H1 (cell line): ENCODE results near the gene RASAL2. TPM values are rescaled to one million over a fixed set of nuclear protein-coding genes. Genes with fewer than 3 reads are reported as not detected.

Experiments
- CTCF ChIA-PET: fragments of 300-600 bp; sonication (Branson Sonifier 250); formaldehyde crosslinking; loops from one replicate; lab custom pipeline; 2021; ENCODE audit not compliant: partially characterized antibody; lab: Charles Lee
- POLR2A ChIA-PET: fragments of 300-600 bp; sonication (Branson Sonifier 250); formaldehyde crosslinking; loops from one replicate; lab custom pipeline; 2021; ENCODE audit warnings: inconsistent platforms; ENCODE audit not compliant: partially characterized antibody; lab: Charles Lee
- DNase-seq, 2 experiments: peaks; one replicate each; pipeline versions ENCODE4 v3.0.0 to v3.0.0-alpha.2; 2010 to 2022; ENCODE audit warnings: low spot score in 2 of 2, low read depth in 1 of 2, mixed read lengths in 1 of 2
- FAIRE-seq: peaks from 2 replicates; lab custom pipeline; 2011; peaks lifted over from hg19 to GRCh38; lab: Jason Lieb, UNC
- H2AFZ ChIP-seq: 2 replicates; pipeline ENCODE4 v1.8.1; 2012; ENCODE audit warnings: low read length, inconsistent platforms
- H2AK5ac ChIP-seq: 2 replicates; pipeline ENCODE4 v1.6.1; 2013; ENCODE audit warnings: low read depth, low read length
- H2BK120ac ChIP-seq: replicated peaks from 2 replicates; pipeline ENCODE3; 2013; ENCODE audit warnings: low read depth, low read length, inconsistent platforms
- H2BK12ac ChIP-seq: 2 replicates; pipeline ENCODE4 v1.6.1; 2013; ENCODE audit warnings: low read depth, low read length
- H2BK15ac ChIP-seq: 2 replicates; pipeline ENCODE4 v1.6.1; 2013; ENCODE audit warnings: low read length
- H2BK20ac ChIP-seq: 2 replicates; pipeline ENCODE4 v1.6.1; 2013; ENCODE audit warnings: low read length
- H2BK5ac ChIP-seq: 2 replicates; pipeline ENCODE4 v1.6.1; 2013; ENCODE audit warnings: low read depth, low read length
- H3K14ac ChIP-seq: 2 replicates; pipeline ENCODE4 v1.6.1; 2013; ENCODE audit warnings: inconsistent platforms; ENCODE audit not compliant: insufficient read length
- H3K18ac ChIP-seq: 2 replicates; pipeline ENCODE4 v1.6.1; 2013; ENCODE audit warnings: low read length; ENCODE audit errors: extremely low read depth
- H3K23ac ChIP-seq: 2 replicates; pipeline ENCODE4 v1.6.1; 2013; ENCODE audit warnings: inconsistent platforms; ENCODE audit not compliant: insufficient read length
- H3K23me2 ChIP-seq: 2 replicates; pipeline ENCODE4 v1.6.1; 2013; ENCODE audit warnings: low read depth, low read length
- H3K27ac ChIP-seq: 2 replicates; pipeline ENCODE4 v1.6.1; 2011; ENCODE audit warnings: low read depth, low read length, inconsistent platforms
- H3K27me3 ChIP-seq, 4 experiments: replicated peaks in 1 of 4; 1 replicate in 1 of 4; 2 replicates in 3 of 4; pipeline versions ENCODE4 v1.6.1 to v1.8.1; 2011 to 2013; ENCODE audit warnings: low read length in 3 of 4, mild to moderate bottlenecking in 3 of 4, inconsistent platforms in 2 of 4, mixed read lengths in 2 of 4, moderate library complexity in 1 of 4; ENCODE audit not compliant: control insufficient read depth in 3 of 4, insufficient read depth in 3 of 4; ENCODE audit errors: extremely low read depth in 1 of 4
- H3K36me3 ChIP-seq, 4 experiments: 2 replicates each; pipeline versions ENCODE4 v1.6.1 to v1.8.1; 2011 to 2013; ENCODE audit warnings: mild to moderate bottlenecking in 4 of 4, low read length in 3 of 4, moderate library complexity in 2 of 4, control low read depth in 1 of 4, inconsistent platforms in 1 of 4; ENCODE audit not compliant: insufficient read depth in 4 of 4, control insufficient read depth in 2 of 4
- H3K4ac ChIP-seq: replicated peaks from 2 replicates; pipeline ENCODE3; 2013; ENCODE audit warnings: low read length, low read depth, mixed read lengths, inconsistent platforms; ENCODE audit not compliant: insufficient read length
- H3K4me1 ChIP-seq, 4 experiments: replicated peaks in 1 of 4; 1 replicate in 1 of 4; 2 replicates in 3 of 4; pipeline versions ENCODE4 v1.6.1 to v1.8.1; 2011 to 2013; ENCODE audit warnings: low read length in 3 of 4, inconsistent platforms in 2 of 4, mixed read lengths in 1 of 4; ENCODE audit not compliant: insufficient read depth in 4 of 4, control insufficient read depth in 3 of 4
- H3K4me2 ChIP-seq, 2 experiments: 2 replicates each; pipeline versions ENCODE4 v1.6.1 to v1.8.1; 2011 to 2013; ENCODE audit warnings: low read depth in 2 of 2, low read length in 2 of 2, control low read depth in 1 of 2, inconsistent platforms in 1 of 2, mild to moderate bottlenecking in 1 of 2; ENCODE audit not compliant: insufficient read depth in 1 of 2
- H3K4me3 ChIP-seq, 4 experiments: fragments of 200-600, 300-600 bp in 1 of 4; sonication (generic), shearing (Covaris generic), sonication (Bioruptor Twin) in 1 of 4; 2 replicates each; pipeline versions ENCODE4 v1.5.1 to v1.8.1; 2011 to 2016; ENCODE audit warnings: low read length in 4 of 4, low read depth in 3 of 4, control low read depth in 2 of 4, inconsistent platforms in 2 of 4, mild to moderate bottlenecking in 2 of 4, mixed read lengths in 1 of 4, moderate library complexity in 1 of 4; ENCODE audit not compliant: insufficient read depth in 2 of 4; ENCODE audit errors: extremely low read depth in 1 of 4
- H3K56ac ChIP-seq: replicated peaks from 2 replicates; pipeline ENCODE3; 2013; ENCODE audit warnings: low read depth, mild to moderate bottlenecking, mixed read lengths, low read length, inconsistent platforms; ENCODE audit not compliant: insufficient read length
- H3K79me1 ChIP-seq: 2 replicates; pipeline ENCODE4 v1.6.1; 2013; ENCODE audit warnings: low read depth, low read length, control low read depth
- H3K79me2 ChIP-seq, 2 experiments: 2 replicates each; pipeline versions ENCODE4 v1.6.1 to v1.8.1; 2012 to 2013; ENCODE audit warnings: low read length in 2 of 2, mild to moderate bottlenecking in 2 of 2, inconsistent platforms in 1 of 2; ENCODE audit not compliant: insufficient read depth in 2 of 2, control insufficient read depth in 1 of 2
- H3K9ac ChIP-seq, 4 experiments: replicated peaks in 1 of 4; 1 replicate in 1 of 4; 2 replicates in 3 of 4; pipeline versions ENCODE4 v1.6.1 to v1.8.1; 2011 to 2013; ENCODE audit warnings: low read depth in 3 of 4, low read length in 3 of 4, control low read depth in 2 of 4, mild to moderate bottlenecking in 2 of 4, moderate library complexity in 2 of 4, inconsistent platforms in 1 of 4; ENCODE audit errors: extremely low read depth in 1 of 4
- H3K9me3 ChIP-seq, 2 experiments: 2 replicates each; pipeline versions ENCODE4 v1.6.1 to v1.8.1; 2012 to 2013; ENCODE audit warnings: mild to moderate bottlenecking in 2 of 2, moderate library complexity in 2 of 2, control low read depth in 1 of 2, inconsistent platforms in 1 of 2, low read depth in 1 of 2, low read length in 1 of 2, mixed read lengths in 1 of 2; ENCODE audit not compliant: insufficient read depth in 2 of 2
- H4K20me1 ChIP-seq, 2 experiments: replicated peaks in 1 of 2; 2 replicates each; pipeline versions ENCODE3 to v1.8.1; 2011 to 2013; ENCODE audit warnings: inconsistent platforms in 2 of 2, low read length in 2 of 2, mild to moderate bottlenecking in 1 of 2; ENCODE audit not compliant: insufficient read depth in 2 of 2, control insufficient read depth in 1 of 2
- H4K5ac ChIP-seq: 2 replicates; pipeline ENCODE4 v1.6.1; 2013; ENCODE audit warnings: low read length, low read depth, mixed read lengths, inconsistent platforms; ENCODE audit not compliant: insufficient read length
- H4K8ac ChIP-seq: 2 replicates; pipeline ENCODE4 v1.8.0; 2013; ENCODE audit warnings: mild to moderate bottlenecking, moderate library complexity, low read length, inconsistent platforms; ENCODE audit not compliant: insufficient read depth; ENCODE audit errors: extremely low read depth
- H4K91ac ChIP-seq: replicated peaks from 2 replicates; pipeline ENCODE3; 2013; ENCODE audit warnings: low read length, mixed read lengths, inconsistent platforms; ENCODE audit not compliant: insufficient read length
- BACH1 ChIP-seq: IDR thresholded peaks from 2 replicates; pipeline ENCODE4 v1.6.1; 2012; ENCODE audit warnings: low read length, improper control_type of control experiment
- CBX5 ChIP-seq: fragments of 300-800, 300-1000 bp; sonication (generic); IDR thresholded peaks from 2 replicates; pipeline ENCODE4 v1.7.1; 2016; ENCODE audit warnings: antibody characterized with exemption, low read length, low read depth
- CREB1 ChIP-seq: IDR thresholded peaks from 2 replicates; pipeline ENCODE4 v1.6.1; 2012; ENCODE audit warnings: inconsistent platforms
- EP300 ChIP-seq, 2 experiments: IDR thresholded peaks; 1 replicate in 1 of 2; 2 replicates in 1 of 2; pipeline ENCODE4 v1.6.1; 2011 to 2012; ENCODE audit warnings: low read depth in 2 of 2, low read length in 2 of 2, mild to moderate bottlenecking in 2 of 2, borderline replicate concordance in 1 of 2, inconsistent platforms in 1 of 2, moderate library complexity in 1 of 2
- FOSL1 ChIP-seq: IDR thresholded peaks from 2 replicates; pipeline ENCODE4 v1.6.1; 2011; ENCODE audit warnings: mild to moderate bottlenecking, low read depth, low read length, moderate library complexity; ENCODE audit not compliant: insufficient read depth
- JUND ChIP-seq: IDR thresholded peaks from 2 replicates; pipeline ENCODE4 v1.6.1; 2011; ENCODE audit warnings: mild to moderate bottlenecking, improper control_type of control experiment, low read length
- KDM1A ChIP-seq: fragments of 200-600, 300-600 bp; sonication (generic); IDR thresholded peaks from 2 replicates; pipeline ENCODE4 v1.7.1; 2016; ENCODE audit warnings: mild to moderate bottlenecking, low read length, borderline replicate concordance
- KDM4A ChIP-seq: IDR thresholded peaks from one replicate; pipeline ENCODE4 v1.7.1; 2012; ENCODE audit warnings: low read depth, mild to moderate bottlenecking, moderate library complexity, low read length, inconsistent platforms; ENCODE audit not compliant: severe bottlenecking
- PHF8 ChIP-seq: fragments of 200-600 bp; sonication (generic); conservative IDR thresholded peaks from 2 replicates; pipeline ENCODE4 v1.7.1; 2012; ENCODE audit warnings: low read depth, mild to moderate bottlenecking, inconsistent platforms, low read length, moderate library complexity
- POLR2A ChIP-seq, 2 experiments: IDR thresholded peaks; 1 replicate in 1 of 2; 2 replicates in 1 of 2; pipeline ENCODE4 v1.6.1; 2011; ENCODE audit warnings: low read depth in 2 of 2, low read length in 2 of 2, mild to moderate bottlenecking in 2 of 2; ENCODE audit errors: control extremely low read depth in 1 of 2
- POU5F1 ChIP-seq: IDR thresholded peaks from 2 replicates; pipeline ENCODE4 v1.6.1; 2011; ENCODE audit warnings: low read depth, mild to moderate bottlenecking, low read length, moderate library complexity
- SRF ChIP-seq: IDR thresholded peaks from 2 replicates; pipeline ENCODE4 v1.6.1; 2011; ENCODE audit warnings: mild to moderate bottlenecking, low read depth, low read length, moderate library complexity
- TEAD4 ChIP-seq: IDR thresholded peaks from 2 replicates; pipeline ENCODE4 v1.6.1; 2012; ENCODE audit warnings: low read depth, low read length, inconsistent platforms, mixed read lengths
- WGBS, 2 experiments: shearing (Covaris generic) in 1 of 2; methylation state at CpG; one replicate each; pipeline versions ENCODE4 v1.1.6 to v1.1.7; 2013 to 2015; ENCODE audit warnings: low lambda C conversion rate in 2 of 2, mixed read lengths in 2 of 2, inconsistent platforms in 1 of 2, low coverage in 1 of 2, missing lambda C conversion rate in 1 of 2; ENCODE audit not compliant: insufficient replicate concordance in 2 of 2, insufficient coverage in 1 of 2, insufficient read length in 1 of 2; ENCODE audit errors: extremely low coverage in 1 of 2, missing lambda C conversion rate in 1 of 2; 5-methylcytosine and 5-hydroxymethylcytosine counted together
- polyA plus RNA-seq, 7 experiments: library from polyadenylated mRNA; depleted of rRNA in 3 of 7; stranded (reverse) in 5 of 7; unstranded in 2 of 7; fragments of >200 nt in 5 of 7; fragments of 200-250 nt in 2 of 7; gene quantifications; 1 replicate in 5 of 7; 2 replicates in 1 of 7; 4 replicates in 1 of 7; pipeline versions ENCODE4 v1.2.1 to v1.2.3, GENCODE V29; 2011 to 2013; ENCODE audit warnings: missing spikeins in 2 of 7, mixed read lengths in 2 of 7
- total RNA-seq: library from RNA; stranded (reverse); fragmentation: NEBNext Ultra II Directional; extraction: Animal tissue kit (Norgen Biotek cat#: 25700); gene quantifications from 2 replicates; pipeline ENCODE4 v1.2.1, GENCODE V29; 2021
- TF ChIP-seq, protein P1 (sequence below): IDR thresholded peaks from 2 replicates; pipeline ENCODE4 v1.6.1; 2012; ENCODE audit warnings: low read length, inconsistent platforms

The RASAL2 gene
- total and polyA plus RNA-seq, 2 of the 8 experiments (the other 6 are each of a cell fraction or from before 2014, with no cell fraction given) = 15.9 to 32.5 TPM

DNA sequence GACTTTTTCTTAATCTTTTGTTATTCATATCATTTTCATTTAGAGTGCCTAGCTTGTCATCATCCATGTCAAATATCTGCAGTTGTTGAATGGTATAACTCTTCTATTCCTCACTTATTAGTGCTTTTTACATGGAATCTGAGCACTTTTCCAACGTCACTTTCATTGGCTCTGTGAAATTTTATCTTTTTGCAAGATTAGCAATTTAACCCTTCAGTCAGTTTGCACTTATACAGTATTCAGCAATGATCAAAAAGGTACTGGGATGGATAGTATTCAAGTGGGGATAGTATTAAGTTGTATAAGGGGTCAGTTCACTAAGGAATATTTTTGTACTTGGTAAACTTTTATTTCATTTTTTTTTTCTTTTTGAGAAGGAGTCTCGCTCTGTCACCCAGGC, 150.0 kb downstream of the RASAL2 start:
- ChIA-PET POLR2A (interaction anchor here (1.0 kb wide), 1 partner anchor 12 kb away, joined by 5 read pairs; no protein-coding TSS in a partner anchor), CTCF (no interaction called here)
- no peaks in the 10 kb centered on the region; the same call in 1 of the 2 replicates for H3K23me2 ChIP-seq
- H4K8ac ChIP-seq = no peak overlapping the region
- H3K36me3 ChIP-seq = no peaks in the 10 kb centered on the region
- no peak overlapping the region for H2BK20ac ChIP-seq
- no peak overlapping the region for H3K4ac ChIP-seq
- 96% methylated on average over 2 of the region's 2 CpGs; no CpG with 5 or more reads in 1 of the 2 experiments for WGBS, 2 experiments
- no peak overlapping the region for H4K91ac ChIP-seq
- no peak overlapping the region for H2BK5ac ChIP-seq
- no peak overlapping the region for H4K5ac ChIP-seq
- H3K27ac ChIP-seq = no peak overlapping the region
- H3K9ac ChIP-seq = no peak overlapping the region
- H3K23ac ChIP-seq = no peak overlapping the region
- H3K9me3 ChIP-seq = peaks cover 4 to 6% of the 10 kb centered on the region in 2 experiments; a peak in 2 of 4 replicates
- no peak overlapping the region for H2AFZ ChIP-seq
- no peak overlapping the region for H2BK120ac ChIP-seq
- no peak overlapping the region for H3K4me2 ChIP-seq
- peaks cover 0 to 3% (median 0%) of the 10 kb centered on the region in 4 experiments; a peak in 1 of 7 replicates for H3K4me1 ChIP-seq
- no peak overlapping the region for H2BK15ac ChIP-seq
- H3K79me1 ChIP-seq = no peaks in the 10 kb centered on the region
- H3K18ac ChIP-seq = no peak overlapping the region
- no peak overlapping the region for H3K14ac ChIP-seq
- peaks cover 0 to 57% of the 10 kb centered on the region in 2 experiments; a peak in 2 of 4 replicates for H3K79me2 ChIP-seq
- H2BK12ac ChIP-seq = no peak overlapping the region
- FAIRE-seq (no peak), DNase-seq (no peak)
- H3K56ac ChIP-seq = no peak overlapping the region
- H3K4me3 ChIP-seq = no peak overlapping the region
- no peaks in the 10 kb centered on the region for H4K20me1 ChIP-seq
- H2AK5ac ChIP-seq = no peak overlapping the region
- H3K27me3 ChIP-seq = no peaks in the 10 kb centered on the region
- TF ChIP-seq JUND (no peak), TEAD4 (no peak), CBX5 (no peak), PHF8 (no peak), POU5F1 (no peak), BACH1 (no peak), EP300 (IDR thresholded peaks at IDR 0.05; ENCODE audit: borderline replicate concordance in 1 of 2, low read depth in 2 of 2, low read length in 2 of 2) (no peak), KDM1A (no peak), KDM4A (no peak), POLR2A (IDR thresholded peaks at IDR 0.05; ENCODE audit: control extremely low read depth in 1 of 2, low read depth in 2 of 2, low read length in 2 of 2) (no peak), FOSL1 (no peak), SRF (no peak), CREB1 (no peak)
- TF ChIP-seq, protein P1, sequence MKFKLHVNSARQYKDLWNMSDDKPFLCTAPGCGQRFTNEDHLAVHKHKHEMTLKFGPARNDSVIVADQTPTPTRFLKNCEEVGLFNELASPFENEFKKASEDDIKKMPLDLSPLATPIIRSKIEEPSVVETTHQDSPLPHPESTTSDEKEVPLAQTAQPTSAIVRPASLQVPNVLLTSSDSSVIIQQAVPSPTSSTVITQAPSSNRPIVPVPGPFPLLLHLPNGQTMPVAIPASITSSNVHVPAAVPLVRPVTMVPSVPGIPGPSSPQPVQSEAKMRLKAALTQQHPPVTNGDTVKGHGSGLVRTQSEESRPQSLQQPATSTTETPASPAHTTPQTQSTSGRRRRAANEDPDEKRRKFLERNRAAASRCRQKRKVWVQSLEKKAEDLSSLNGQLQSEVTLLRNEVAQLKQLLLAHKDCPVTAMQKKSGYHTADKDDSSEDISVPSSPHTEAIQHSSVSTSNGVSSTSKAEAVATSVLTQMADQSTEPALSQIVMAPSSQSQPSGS = no peak
